Tibial artery (tissue), 4 donors: ENCODE results near the gene SAE1.

Source experiments
- DNase-seq, 2 donors: peaks; one replicate each; pipeline ENCODE4 v3.0.0-alpha.2; 2019
- H3K27ac ChIP-seq, 2 donors: fragments of 200-600 bp; sonication (generic) in 1 of 2; 1 replicate in 1 of 2; 2 replicates in 1 of 2; pipeline ENCODE4 v1.5.1; 2018 to 2019; ENCODE audit warnings: mild to moderate bottlenecking in 1 of 2
- H3K27me3 ChIP-seq, 2 donors: fragments of 200-600 bp; sonication (generic) in 1 of 2; one replicate each; pipeline versions ENCODE4 v1.5.1 to v1.6.0; 2016 to 2019
- H3K36me3 ChIP-seq, 3 donors: fragments of 200-600 bp; sonication (generic) in 2 of 3; one replicate each; pipeline ENCODE4 v1.5.1; 2016 to 2019; ENCODE audit warnings: mild to moderate bottlenecking in 2 of 3
- H3K4me1 ChIP-seq, 4 donors: fragments of 200-600 bp; sonication (generic) in 2 of 4; 1 replicate in 3 of 4; 2 replicates in 1 of 4; pipeline ENCODE4 v1.5.1; 2016 to 2019
- H3K4me3 ChIP-seq, 2 donors: fragments of 200-600 bp; sonication (generic) in 1 of 2; 1 replicate in 1 of 2; 2 replicates in 1 of 2; pipeline ENCODE4 v1.5.1; 2018 to 2019; ENCODE audit warnings: mild to moderate bottlenecking in 2 of 2
- H3K9me3 ChIP-seq, 3 donors: fragments of 200-600 bp; sonication (generic) in 1 of 3; one replicate each; pipeline ENCODE4 v1.5.1; 2016 to 2019
- CTCF ChIP-seq, 2 experiments: fragments of 200-600 bp in 1 of 2; fragments of 450-650 bp in 1 of 2; IDR thresholded peaks; one replicate each; pipeline ENCODE4 v1.5.1; 2017 to 2019; ENCODE audit warnings: antibody characterized with exemption in 2 of 2, mild to moderate bottlenecking in 1 of 2, moderate library complexity in 1 of 2
- intact Hi-C: fragments of 100-400 bp; cut with DNase I; formaldehyde crosslinking; loops from one replicate; pipeline ENCODE4 v1.15.0; 2023; ENCODE audit warnings: low total_unique reads

The SAE1 gene

GRCh38 chr19:47183601-47184000, 53.0 kb downstream of the SAE1 start:
- H3K9me3 ChIP-seq: no peaks in the 10 kb centered on the region
- TF ChIP-seq CTCF (IDR thresholded peaks at IDR 0.05): no peak
- no peak for DNase-seq
- H3K27me3 ChIP-seq: no peaks in the 10 kb centered on the region
- H3K4me3 ChIP-seq: no peak overlapping the region
- intact Hi-C loops: no loop called here
- H3K36me3 ChIP-seq: peaks cover 0 to 18% (median 0%) of the 10 kb centered on the region in 3 donors
- peaks cover 0 to 25% (median 9%) of the 10 kb centered on the region in 4 donors for H3K4me1 ChIP-seq
- peak overlapping the region; percentile 51 to 75 for H3K27ac ChIP-seq

- no peak overlapping the region for H3K4me3 ChIP-seq
- no peaks in the 10 kb centered on the region for H3K9me3 ChIP-seq
- H3K27ac ChIP-seq: no peak overlapping the region
- H3K27me3 ChIP-seq: no peaks in the 10 kb centered on the region
- intact Hi-C loops: no loop called here
- H3K36me3 ChIP-seq: peaks cover 0 to 9% (median 0%) of the 10 kb centered on the region in 3 donors
- H3K4me1 ChIP-seq: peaks cover 0 to 53% (median 33%) of the 10 kb centered on the region in 4 donors
- no peak for DNase-seq
- TF ChIP-seq CTCF (IDR thresholded peaks at IDR 0.05): no peak
Observed at GRCh38 chr19:47186446-47187334, 56.1 kb downstream of the SAE1 start.

- Histone ChIP-seq H3K4me3 (no peak overlapping the region), H3K36me3 (peaks cover 0 to 9% (median 0%) of the 10 kb centered on the region in 3 donors), H3K9me3 (no peaks in the 10 kb centered on the region), H3K27ac (no peak overlapping the region), H3K4me1 (peaks cover 0 to 49% (median 28%) of the 10 kb centered on the region in 4 donors), H3K27me3 (no peaks in the 10 kb centered on the region)
- no peak for DNase-seq
- no peak for TF ChIP-seq CTCF (IDR thresholded peaks at IDR 0.05)
- intact Hi-C loops: no loop called here
Observed at GRCh38 chr19:47187335-47187655, 56.7 kb downstream of the SAE1 start.

- Histone ChIP-seq H3K4me1 (peaks cover 0 to 44% (median 27%) of the 10 kb centered on the region in 4 donors), H3K27ac (peak overlapping the region in 1 of 2 donors; percentile 75), H3K9me3 (no peaks in the 10 kb centered on the region), H3K27me3 (no peaks in the 10 kb centered on the region), H3K4me3 (no peak overlapping the region), H3K36me3 (peaks cover 0 to 9% (median 0%) of the 10 kb centered on the region in 3 donors)
- DNase-seq: no peak
- no peak for TF ChIP-seq CTCF (IDR thresholded peaks at IDR 0.05)
- intact Hi-C loops: no loop called here
Observed at GRCh38 chr19:47187797-47188196, 57.2 kb downstream of the SAE1 start.

- Histone ChIP-seq H3K9me3 (no peaks in the 10 kb centered on the region), H3K27ac (peak overlapping the region; percentile 72 to 75), H3K4me3 (no peak overlapping the region), H3K36me3 (peaks cover 0 to 4% (median 0%) of the 10 kb centered on the region in 3 donors), H3K27me3 (no peaks in the 10 kb centered on the region), H3K4me1 (peaks cover 0 to 36% (median 26%) of the 10 kb centered on the region in 4 donors)
- intact Hi-C loops: no loop called here
- TF ChIP-seq CTCF (IDR thresholded peaks at IDR 0.05): no peak
- no peak for DNase-seq
Observed at GRCh38 chr19:47188507-47189033, 57.9 kb downstream of the SAE1 start.
